SK-N-SH (cell line): Measurements from ENCODE around the gene RAPGEF3. TPM values are rescaled to one million over a fixed set of nuclear protein-coding genes. Genes with fewer than 3 reads are reported as not detected.
A peak's percentile ranks its signal among the peaks of the same experiment; 100 is the strongest.

ENCODE experiments used
- CTCF ChIA-PET: fragments of 300-600, 350-600 bp; formaldehyde crosslinking; extraction: SDS; loops from one replicate; lab custom pipeline; 2021; lab: Yijun Ruan, JAX
- POLR2A ChIA-PET: fragments of 350-600 bp; sonication (Branson Sonifier 250); formaldehyde crosslinking; extraction: SDS; loops from one replicate; lab custom pipeline; 2020; ENCODE audit warnings: antibody characterized with exemption, inconsistent platforms; lab: Yijun Ruan, JAX
- DNase-seq: peaks from one replicate; pipeline ENCODE4 v3.0.0; 2012
- H2AFZ ChIP-seq: fragments of 200-600 bp; sonication (generic); 2 replicates; pipeline ENCODE4 v1.8.1; 2016; ENCODE audit warnings: antibody characterized with exemption, mild to moderate bottlenecking, low read depth
- H3F3A ChIP-seq: fragments of 200-600 bp; sonication (generic); replicated peaks from 2 replicates; pipeline ENCODE3; 2016; ENCODE audit warnings: antibody characterized with exemption, mild to moderate bottlenecking; ENCODE audit not compliant: insufficient read depth
- H3K27ac ChIP-seq, 2 experiments: fragments of 200-500 bp in 1 of 2; fragments of 200-600 bp in 1 of 2; sonication (Bioruptor generic) in 1 of 2; sonication (generic), shearing (Covaris generic) in 1 of 2; 2 replicates each; pipeline versions ENCODE4 v1.5.1 to v1.6.1; 2014 to 2016; ENCODE audit warnings: low read depth in 2 of 2, inconsistent platforms in 1 of 2, low read length in 1 of 2, mild to moderate bottlenecking in 1 of 2, mixed read lengths in 1 of 2
- H3K27me3 ChIP-seq: fragments of 200-600 bp; sonication (generic), shearing (Covaris generic); 2 replicates; pipeline ENCODE4 v1.6.1; 2016; ENCODE audit warnings: mixed run types; ENCODE audit not compliant: insufficient read depth
- H3K36me3 ChIP-seq, 2 experiments: fragments of 200-500 bp in 1 of 2; fragments of 200-600 bp in 1 of 2; sonication (Bioruptor generic) in 1 of 2; sonication (generic) in 1 of 2; replicated peaks in 1 of 2; 2 replicates each; pipeline versions ENCODE3 to v1.5.1; 2014 to 2016; ENCODE audit warnings: low read length in 1 of 2, mild to moderate bottlenecking in 1 of 2; ENCODE audit not compliant: insufficient read depth in 2 of 2, control insufficient read depth in 1 of 2
- H3K4me1 ChIP-seq, 2 experiments: fragments of 200-500 bp in 1 of 2; fragments of 200-600 bp in 1 of 2; sonication (Bioruptor generic) in 1 of 2; sonication (generic), shearing (Covaris generic) in 1 of 2; 2 replicates each; pipeline versions ENCODE4 v1.5.1 to v1.6.1; 2014 to 2016; ENCODE audit warnings: low read depth in 1 of 2, low read length in 1 of 2, mixed run types in 1 of 2; ENCODE audit not compliant: insufficient read depth in 2 of 2, control insufficient read depth in 1 of 2
- H3K4me2 ChIP-seq: fragments of 200-600 bp; sonication (generic), shearing (Covaris generic); 2 replicates; pipeline ENCODE4 v1.6.1; 2017; ENCODE audit warnings: mixed run types
- H3K4me3 ChIP-seq, 2 experiments: fragments of 200-500 bp in 1 of 2; fragments of 200-600 bp in 1 of 2; sonication (Bioruptor generic) in 1 of 2; sonication (generic), shearing (Covaris generic) in 1 of 2; 2 replicates each; pipeline versions ENCODE4 v1.5.1 to v1.8.1; 2014 to 2016; ENCODE audit warnings: low read depth in 2 of 2, inconsistent platforms in 1 of 2, low read length in 1 of 2, mild to moderate bottlenecking in 1 of 2, mixed read lengths in 1 of 2, moderate library complexity in 1 of 2
- H3K79me2 ChIP-seq: fragments of 200-600 bp; sonication (generic); 2 replicates; pipeline ENCODE4 v1.8.1; 2017; ENCODE audit warnings: mild to moderate bottlenecking; ENCODE audit not compliant: insufficient read depth
- H3K9ac ChIP-seq: fragments of 200-600 bp; sonication (generic); 2 replicates; pipeline ENCODE4 v1.6.1; 2017; ENCODE audit warnings: mixed run types
- H3K9me2 ChIP-seq: fragments of 200-600 bp; sonication (generic); 2 replicates; pipeline ENCODE4 v1.6.1; 2017; ENCODE audit warnings: mixed run types
- H3K9me3 ChIP-seq: fragments of 200-600 bp; sonication (generic); 2 replicates; pipeline ENCODE4 v1.6.1; 2017; ENCODE audit warnings: mixed run types, mild to moderate bottlenecking, moderate library complexity
- H4K20me1 ChIP-seq: fragments of 200-600 bp; sonication (generic); 2 replicates; pipeline ENCODE4 v1.6.1; 2017; ENCODE audit warnings: mild to moderate bottlenecking, mixed run types; ENCODE audit not compliant: insufficient read depth
- ELF1 ChIP-seq: IDR thresholded peaks from 2 replicates; pipeline ENCODE4 v1.4.0; 2012
- EP300 ChIP-seq, 2 experiments: IDR thresholded peaks; 2 replicates each; pipeline versions ENCODE4 v1.4.0 to v1.6.1; 2012; ENCODE audit warnings: borderline replicate concordance in 1 of 2, low read depth in 1 of 2, low read length in 1 of 2
- EZH2phosphoT487 ChIP-seq: fragments of 200-600 bp; sonication (generic); IDR thresholded peaks from 2 replicates; pipeline ENCODE4 v1.6.1; 2017; ENCODE audit warnings: low read depth, mixed run types, mild to moderate bottlenecking, antibody characterized with exemption, moderate library complexity, borderline replicate concordance
- IRF3 ChIP-seq: fragments of 150-350 bp; IDR thresholded peaks from 2 replicates; pipeline ENCODE4 v1.6.1; 2016; ENCODE audit warnings: mild to moderate bottlenecking, low read depth, low read length
- MXI1 ChIP-seq: IDR thresholded peaks from 2 replicates; pipeline ENCODE4 v1.6.1; 2012; ENCODE audit warnings: mild to moderate bottlenecking, low read depth, low read length, improper control_type of control experiment
- RFX5 ChIP-seq: IDR thresholded peaks from 2 replicates; pipeline ENCODE4 v1.6.1; 2012; ENCODE audit warnings: mild to moderate bottlenecking, improper control_type of control experiment, low read length
- TEAD4 ChIP-seq: IDR thresholded peaks from 2 replicates; pipeline ENCODE4 v1.4.0; 2012; ENCODE audit warnings: mild to moderate bottlenecking, borderline replicate concordance; ENCODE audit not compliant: insufficient read depth
- USF1 ChIP-seq: IDR thresholded peaks from 2 replicates; pipeline ENCODE4 v1.4.0; 2012; ENCODE audit warnings: low read depth, borderline replicate concordance
- WGBS: methylation state at CpG from one replicate; pipeline ENCODE4 v1.1.6; 2017; ENCODE audit warnings: low lambda C conversion rate; 5-methylcytosine and 5-hydroxymethylcytosine counted together
- polyA plus RNA-seq, 3 experiments: library from polyadenylated mRNA; depleted of rRNA; stranded (reverse); fragments of >200 nt; gene quantifications; 2 replicates each; pipeline ENCODE4 v1.2.3, GENCODE V29; 2012
- TF ChIP-seq, protein P1 (sequence below): IDR thresholded peaks from 2 replicates; pipeline ENCODE4 v1.6.1; 2012; ENCODE audit warnings: mild to moderate bottlenecking, low read depth, low read length, moderate library complexity

Gene RAPGEF3
- polyA plus RNA-seq, 1 of the 3 experiments (the other 2 are of a cell fraction): 0.90 TPM

DNA sequence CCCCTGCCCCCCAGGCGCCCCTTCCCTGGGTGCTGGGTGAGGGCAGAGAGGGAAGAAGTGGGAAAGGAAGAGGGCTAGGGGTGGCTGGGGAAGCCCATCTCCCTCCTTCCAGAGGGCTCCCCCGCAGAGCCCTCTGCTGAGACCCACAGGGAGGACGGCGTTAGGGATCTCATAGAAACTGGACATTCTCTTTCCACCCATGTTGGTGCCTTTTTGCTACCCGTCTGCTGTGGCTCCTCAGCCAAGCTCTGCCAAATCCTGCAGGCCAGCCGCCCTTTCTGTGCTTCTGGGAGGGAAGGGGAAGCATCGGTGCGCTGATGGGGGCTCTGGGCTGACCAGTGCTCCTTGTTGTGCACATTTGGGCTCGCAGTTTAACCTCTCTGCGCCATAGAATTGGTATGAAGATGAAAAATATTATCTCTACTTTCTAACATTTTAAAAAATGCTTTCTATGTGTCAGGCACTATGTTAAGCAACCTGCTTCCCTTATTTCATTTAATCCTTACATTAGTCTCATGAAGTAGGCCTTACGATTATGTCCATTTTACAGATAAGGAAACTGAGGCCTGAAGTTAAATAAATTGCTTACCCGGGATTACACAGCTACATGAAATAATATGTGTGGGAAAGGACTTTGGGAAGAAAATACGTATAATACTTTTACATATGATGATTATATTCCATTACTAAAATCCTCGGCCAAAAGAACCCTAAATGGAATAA, 15.3 kb upstream of the RAPGEF3 start:
- H4K20me1 ChIP-seq: no peaks in the 10 kb centered on the region
- no peaks in the 10 kb centered on the region for H3K79me2 ChIP-seq
- peak overlapping the region; percentile 62 for H3K9ac ChIP-seq
- TF ChIP-seq USF1 (no peak), MXI1 (peak; percentile 2; the same call in 1 of the 2 replicates), EP300 (IDR thresholded peaks at IDR 0.05; ENCODE audit: borderline replicate concordance in 1 of 2, low read depth in 1 of 2, low read length in 1 of 2) (no peak), EZH2phosphoT487 (no peak), IRF3 (no peak), TEAD4 (no peak), RFX5 (no peak), ELF1 (no peak)
- TF ChIP-seq, protein P1, sequence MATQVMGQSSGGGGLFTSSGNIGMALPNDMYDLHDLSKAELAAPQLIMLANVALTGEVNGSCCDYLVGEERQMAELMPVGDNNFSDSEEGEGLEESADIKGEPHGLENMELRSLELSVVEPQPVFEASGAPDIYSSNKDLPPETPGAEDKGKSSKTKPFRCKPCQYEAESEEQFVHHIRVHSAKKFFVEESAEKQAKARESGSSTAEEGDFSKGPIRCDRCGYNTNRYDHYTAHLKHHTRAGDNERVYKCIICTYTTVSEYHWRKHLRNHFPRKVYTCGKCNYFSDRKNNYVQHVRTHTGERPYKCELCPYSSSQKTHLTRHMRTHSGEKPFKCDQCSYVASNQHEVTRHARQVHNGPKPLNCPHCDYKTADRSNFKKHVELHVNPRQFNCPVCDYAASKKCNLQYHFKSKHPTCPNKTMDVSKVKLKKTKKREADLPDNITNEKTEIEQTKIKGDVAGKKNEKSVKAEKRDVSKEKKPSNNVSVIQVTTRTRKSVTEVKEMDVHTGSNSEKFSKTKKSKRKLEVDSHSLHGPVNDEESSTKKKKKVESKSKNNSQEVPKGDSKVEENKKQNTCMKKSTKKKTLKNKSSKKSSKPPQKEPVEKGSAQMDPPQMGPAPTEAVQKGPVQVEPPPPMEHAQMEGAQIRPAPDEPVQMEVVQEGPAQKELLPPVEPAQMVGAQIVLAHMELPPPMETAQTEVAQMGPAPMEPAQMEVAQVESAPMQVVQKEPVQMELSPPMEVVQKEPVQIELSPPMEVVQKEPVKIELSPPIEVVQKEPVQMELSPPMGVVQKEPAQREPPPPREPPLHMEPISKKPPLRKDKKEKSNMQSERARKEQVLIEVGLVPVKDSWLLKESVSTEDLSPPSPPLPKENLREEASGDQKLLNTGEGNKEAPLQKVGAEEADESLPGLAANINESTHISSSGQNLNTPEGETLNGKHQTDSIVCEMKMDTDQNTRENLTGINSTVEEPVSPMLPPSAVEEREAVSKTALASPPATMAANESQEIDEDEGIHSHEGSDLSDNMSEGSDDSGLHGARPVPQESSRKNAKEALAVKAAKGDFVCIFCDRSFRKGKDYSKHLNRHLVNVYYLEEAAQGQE: no peak
- no peaks in the 10 kb centered on the region for H3K9me2 ChIP-seq
- H3K4me1 ChIP-seq: peaks cover 18 to 51% of the 10 kb centered on the region in 2 experiments; a peak in 3 of 4 replicates
- ChIA-PET POLR2A (interaction anchor here (1.2 to 1.4 kb wide), 2 partner anchors 37 to 60 kb away, joined by 3 read pairs; no protein-coding TSS in a partner anchor), CTCF (interaction anchor here (0.7 to 22.9 kb wide), 7 partner anchors 8 to 424 kb away, joined by 3 to 1294 read pairs (median 6); partner anchors contain the start of genes ENDOU, RAPGEF3 and RPAP3)
- no peaks in the 10 kb centered on the region for H3K9me3 ChIP-seq
- DNase-seq: peak; percentile 68
- H3K36me3 ChIP-seq: no peaks in the 10 kb centered on the region
- no peaks in the 10 kb centered on the region for H3K27me3 ChIP-seq
- H2AFZ ChIP-seq: peak overlapping the region; percentile 72; the same call in 1 of the 2 replicates
- peak overlapping the region; percentile 98 for H3K4me2 ChIP-seq
- H3F3A ChIP-seq: peaks cover 8% of the 10 kb centered on the region
- H3K4me3 ChIP-seq: peak overlapping the region; percentile 74 to 76
- WGBS: 62% methylated on average over 13 of the region's 14 CpGs
- H3K27ac ChIP-seq: no peak overlapping the region
